ENCODE data around the gene RAB33B.
"Not testable (repeated sequence)": the region's sequence is repeated elsewhere in the genome, so short reads cannot be mapped to it uniquely, and the experiment has no call there.

Gene RAB33B

GRCh38 chr4:139454111-139455045 is at the start of gene RAB33B:
Gene RAB33B (plus strand): TSS chr4:139454121. CDS start chr4:139454196, 75 bp downstream.
- no peak for TF ChIP-seq CTCF (IDR thresholded peaks at IDR 0.05; ENCODE audit: low read depth, low read length, missing control alignments)
- no peak for DNase-seq
- in situ Hi-C loops (cut with HindIII; ENCODE audit: low pct_ligation_motif_present, low sequenced_read_pairs): no loop called here

GRCh38 chr4:139410312-139410711 is 43.6 kb upstream of the RAB33B start:
- in situ Hi-C loops (cut with HindIII; ENCODE audit: low pct_ligation_motif_present, low sequenced_read_pairs): no loop called here
- no peak for DNase-seq
- no peak for TF ChIP-seq CTCF (IDR thresholded peaks at IDR 0.05; ENCODE audit: low read depth, low read length, missing control alignments)
- Histone ChIP-seq H3K4me3 (ENCODE audit: low read depth, low read length) (no peak overlapping the region), H3K27ac (no peak overlapping the region), H3K36me3 (replicated peaks) (no peaks in the 10 kb centered on the region), H3K27me3 (replicated peaks) (no peaks in the 10 kb centered on the region)

More at GRCh38 chr4:139454111-139455045, at the start of gene RAB33B:
- Histone ChIP-seq H3K27ac (peak within 1 kb of the TSS; percentile 94), H3K4me3 (ENCODE audit: low read depth, low read length) (peak within 1 kb of the TSS; percentile 99), H3K36me3 (replicated peaks) (no peaks in the 10 kb centered on the region), H3K27me3 (replicated peaks) (no peaks in the 10 kb centered on the region)

- H3K36me3 ChIP-seq (replicated peaks); in situ Hi-C loops (cut with HindIII; ENCODE audit: low pct_ligation_motif_present, low sequenced_read_pairs); H3K27ac ChIP-seq; H3K27me3 ChIP-seq (replicated peaks); DNase-seq; H3K4me3 ChIP-seq (ENCODE audit: low read depth, low read length): not testable (repeated sequence)
Measured at GRCh38 chr4:139414671-139415210, 39.2 kb upstream of the RAB33B start.

- peak; percentile 16 for DNase-seq
- in situ Hi-C loops (cut with HindIII; ENCODE audit: low pct_ligation_motif_present, low sequenced_read_pairs): no loop called here
- H3K27ac ChIP-seq: no peak overlapping the region
- no peaks in the 10 kb centered on the region for H3K27me3 ChIP-seq (replicated peaks)
- no peak overlapping the region for H3K4me3 ChIP-seq (ENCODE audit: low read depth, low read length)
- no peaks in the 10 kb centered on the region for H3K36me3 ChIP-seq (replicated peaks)
- peak; percentile 54 for TF ChIP-seq CTCF (IDR thresholded peaks at IDR 0.05; ENCODE audit: low read depth, low read length, missing control alignments)
Measured at GRCh38 chr4:139416073-139416673, 37.7 kb upstream of the RAB33B start.

GRCh38 chr4:139419388-139419914 is 34.5 kb upstream of the RAB33B start:
- no peak overlapping the region for H3K27ac ChIP-seq
- H3K36me3 ChIP-seq (replicated peaks): no peaks in the 10 kb centered on the region
- DNase-seq: peak; percentile 66
- no peaks in the 10 kb centered on the region for H3K27me3 ChIP-seq (replicated peaks)
- no peak overlapping the region for H3K4me3 ChIP-seq (ENCODE audit: low read depth, low read length)
- TF ChIP-seq CTCF (IDR thresholded peaks at IDR 0.05; ENCODE audit: low read depth, low read length, missing control alignments): no peak
- in situ Hi-C loops (cut with HindIII; ENCODE audit: low pct_ligation_motif_present, low sequenced_read_pairs): no loop called here

GRCh38 chr4:139420652-139421051 is 33.3 kb upstream of the RAB33B start:
- Histone ChIP-seq H3K4me3 (ENCODE audit: low read depth, low read length) (no peak overlapping the region), H3K27ac (no peak overlapping the region), H3K27me3 (replicated peaks) (no peaks in the 10 kb centered on the region), H3K36me3 (replicated peaks) (no peaks in the 10 kb centered on the region)
- no peak for DNase-seq
- no peak for TF ChIP-seq CTCF (IDR thresholded peaks at IDR 0.05; ENCODE audit: low read depth, low read length, missing control alignments)
- in situ Hi-C loops (cut with HindIII; ENCODE audit: low pct_ligation_motif_present, low sequenced_read_pairs): no loop called here
